Measurements from ENCODE around the gene TSHZ2. TPM values are rescaled to one million over a fixed set of nuclear protein-coding genes. Genes with fewer than 3 reads are reported as not detected.

Gene TSHZ2
- total and polyA plus RNA-seq, 7 donors, result 1.2 to 32.7 (median 14.0) TPM

DNA sequence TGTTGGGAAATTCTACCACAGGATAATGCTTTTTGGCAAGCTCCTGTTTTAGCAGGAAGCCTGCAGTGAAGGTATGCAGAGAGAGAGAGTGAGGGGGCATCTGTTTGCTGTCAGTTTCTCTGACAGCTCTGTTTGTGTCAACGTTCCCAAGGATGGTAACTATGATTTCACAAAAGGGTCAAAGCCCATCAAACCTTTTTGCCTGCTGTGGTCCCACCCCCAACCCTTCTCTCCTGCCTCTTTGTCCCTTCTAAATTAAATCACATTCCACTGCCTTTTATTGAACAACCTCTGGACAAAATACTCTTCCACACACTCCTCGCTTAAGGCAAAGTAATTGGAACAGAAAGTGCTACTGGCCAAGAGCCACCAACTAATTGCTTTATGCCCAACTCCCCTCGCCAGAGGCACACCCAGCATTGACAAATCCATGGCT is 128.3 kb downstream of the TSHZ2 start:
- no peaks in the 10 kb centered on the region for H3K9me3 ChIP-seq
- intact Hi-C loops (cut with DNase I), result no loop called here
- 12 to 36% methylated on average over 3 of the region's 3 CpGs for WGBS, 2 donors
- H3K4me3 ChIP-seq, result no peak overlapping the region
- H3K36me3 ChIP-seq, result no peaks in the 10 kb centered on the region
- DNase-seq, result no peak
- H3K4me1 ChIP-seq, result peaks cover 0 to 12% (median 11%) of the 10 kb centered on the region in 4 donors
- no peak overlapping the region for H3K27ac ChIP-seq
- H3K27me3 ChIP-seq, result no peaks in the 10 kb centered on the region
- TF ChIP-seq, protein P1, sequence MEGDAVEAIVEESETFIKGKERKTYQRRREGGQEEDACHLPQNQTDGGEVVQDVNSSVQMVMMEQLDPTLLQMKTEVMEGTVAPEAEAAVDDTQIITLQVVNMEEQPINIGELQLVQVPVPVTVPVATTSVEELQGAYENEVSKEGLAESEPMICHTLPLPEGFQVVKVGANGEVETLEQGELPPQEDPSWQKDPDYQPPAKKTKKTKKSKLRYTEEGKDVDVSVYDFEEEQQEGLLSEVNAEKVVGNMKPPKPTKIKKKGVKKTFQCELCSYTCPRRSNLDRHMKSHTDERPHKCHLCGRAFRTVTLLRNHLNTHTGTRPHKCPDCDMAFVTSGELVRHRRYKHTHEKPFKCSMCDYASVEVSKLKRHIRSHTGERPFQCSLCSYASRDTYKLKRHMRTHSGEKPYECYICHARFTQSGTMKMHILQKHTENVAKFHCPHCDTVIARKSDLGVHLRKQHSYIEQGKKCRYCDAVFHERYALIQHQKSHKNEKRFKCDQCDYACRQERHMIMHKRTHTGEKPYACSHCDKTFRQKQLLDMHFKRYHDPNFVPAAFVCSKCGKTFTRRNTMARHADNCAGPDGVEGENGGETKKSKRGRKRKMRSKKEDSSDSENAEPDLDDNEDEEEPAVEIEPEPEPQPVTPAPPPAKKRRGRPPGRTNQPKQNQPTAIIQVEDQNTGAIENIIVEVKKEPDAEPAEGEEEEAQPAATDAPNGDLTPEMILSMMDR (IDR thresholded peaks at IDR 0.05), result no peak
- TF ChIP-seq POLR2AphosphoS5 (IDR thresholded peaks at IDR 0.05) (peak in 1 of 4 donors; percentile 33), POLR2A (IDR thresholded peaks at IDR 0.05) (no peak)

DNA sequence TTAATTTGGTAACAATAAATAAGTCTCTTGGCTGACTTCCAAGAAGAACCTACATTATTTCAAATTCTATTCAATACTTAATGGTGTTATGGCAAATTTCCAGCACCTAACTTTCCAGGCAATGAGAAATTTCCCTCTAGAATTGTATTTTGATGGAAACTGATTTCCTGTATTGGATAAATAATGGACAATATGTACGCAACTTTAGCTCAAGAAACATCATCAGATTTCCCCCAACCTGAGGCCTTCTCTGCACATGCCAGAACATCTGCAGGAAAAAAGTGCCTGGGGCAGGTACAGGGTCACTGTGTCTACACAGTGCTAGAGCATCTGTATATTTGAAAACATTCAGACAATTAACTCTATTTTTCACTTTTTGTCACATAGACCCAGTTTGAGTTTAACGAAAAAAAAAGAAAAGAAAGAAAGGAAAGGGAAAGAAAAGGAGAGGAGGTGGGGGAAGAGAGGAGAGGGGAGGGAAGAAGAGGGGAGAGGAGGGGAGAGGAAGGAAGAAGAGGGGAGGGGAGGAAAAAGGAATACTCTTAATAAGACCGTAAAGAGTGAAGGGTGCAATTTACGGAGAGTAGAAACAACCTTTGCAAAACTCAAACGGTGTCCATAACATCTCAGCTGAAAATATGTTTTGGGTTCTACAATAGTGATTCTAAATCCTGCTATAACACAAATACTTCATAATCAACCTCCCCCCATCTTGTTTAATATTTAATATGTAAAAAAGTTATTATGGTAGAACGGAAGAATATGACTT is 130.0 kb downstream of the TSHZ2 start:
- Histone ChIP-seq H3K4me3 (no peak overlapping the region), H3K9me3 (no peaks in the 10 kb centered on the region), H3K36me3 (no peaks in the 10 kb centered on the region), H3K27me3 (no peaks in the 10 kb centered on the region), H3K4me1 (peaks cover 0 to 12% (median 11%) of the 10 kb centered on the region in 4 donors), H3K27ac (no peak overlapping the region)
- 76 to 84% methylated on average over 6 of the region's 6 CpGs for WGBS, 2 donors
- TF ChIP-seq EP300 (IDR thresholded peaks at IDR 0.05) (no peak), POLR2A (IDR thresholded peaks at IDR 0.05) (no peak), POLR2AphosphoS5 (IDR thresholded peaks at IDR 0.05) (no peak)
- TF ChIP-seq, protein P1 (IDR thresholded peaks at IDR 0.05), result no peak
- DNase-seq, result no peak
- intact Hi-C loops (cut with DNase I), result no loop called here

DNA sequence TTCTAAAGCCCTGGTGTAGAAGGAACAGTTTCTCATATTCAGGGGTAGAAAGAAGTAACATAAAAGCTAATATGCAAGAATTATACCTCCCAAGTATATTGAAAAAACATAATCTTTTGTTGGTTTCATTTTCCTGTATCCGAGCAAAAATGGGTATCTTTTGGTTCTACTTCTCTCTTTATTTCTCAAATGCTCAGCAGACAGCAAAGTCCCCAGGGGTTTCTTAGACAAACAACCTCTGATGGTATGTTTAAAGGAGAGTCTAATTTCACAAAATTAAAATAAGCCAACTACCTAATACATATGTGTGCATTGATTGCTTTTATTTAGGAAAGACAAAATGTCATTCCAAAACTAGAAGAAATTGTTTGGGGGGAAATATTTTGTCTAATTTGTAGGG is 131.0 kb downstream of the TSHZ2 start:
- TF ChIP-seq EP300 (IDR thresholded peaks at IDR 0.05) (no peak), POLR2AphosphoS5 (IDR thresholded peaks at IDR 0.05) (no peak), POLR2A (IDR thresholded peaks at IDR 0.05) (no peak)
- TF ChIP-seq, protein P1 (IDR thresholded peaks at IDR 0.05), result no peak
- intact Hi-C loops (cut with DNase I), result no loop called here
- no peaks in the 10 kb centered on the region for H3K27me3 ChIP-seq
- H3K9me3 ChIP-seq, result no peaks in the 10 kb centered on the region
- WGBS, 2 donors, result 76 to 82% methylated on average over 1 of the region's 1 CpG
- no peaks in the 10 kb centered on the region for H3K36me3 ChIP-seq
- peaks cover 0 to 12% (median 11%) of the 10 kb centered on the region in 4 donors for H3K4me1 ChIP-seq
- H3K27ac ChIP-seq, result no peak overlapping the region
- H3K4me3 ChIP-seq, result no peak overlapping the region
- DNase-seq, result no peak

DNA sequence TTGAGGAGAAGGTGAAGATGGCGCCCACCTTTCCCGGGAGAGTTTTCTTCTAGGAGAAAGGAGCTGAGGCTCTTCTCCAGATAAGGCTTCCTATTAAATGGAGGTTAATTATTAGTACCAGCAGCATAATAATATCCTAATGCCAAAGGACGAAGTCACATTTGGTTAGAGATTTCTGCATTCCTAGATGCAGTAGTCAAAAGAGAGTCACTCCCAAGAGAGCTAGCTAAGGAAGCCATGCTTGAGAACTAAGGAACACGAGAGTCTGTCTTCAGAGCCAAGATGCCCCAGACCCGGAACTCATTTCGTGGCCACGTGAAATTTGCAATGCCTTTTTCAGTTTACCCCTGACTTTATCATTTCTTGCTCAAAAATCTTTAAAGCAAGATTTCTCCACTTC is 132.7 kb downstream of the TSHZ2 start:
- intact Hi-C loops (cut with DNase I), result no loop called here
- 85 to 93% methylated on average over 7 of the region's 7 CpGs for WGBS, 2 donors
- TF ChIP-seq, protein P1 (IDR thresholded peaks at IDR 0.05), result no peak

DNA sequence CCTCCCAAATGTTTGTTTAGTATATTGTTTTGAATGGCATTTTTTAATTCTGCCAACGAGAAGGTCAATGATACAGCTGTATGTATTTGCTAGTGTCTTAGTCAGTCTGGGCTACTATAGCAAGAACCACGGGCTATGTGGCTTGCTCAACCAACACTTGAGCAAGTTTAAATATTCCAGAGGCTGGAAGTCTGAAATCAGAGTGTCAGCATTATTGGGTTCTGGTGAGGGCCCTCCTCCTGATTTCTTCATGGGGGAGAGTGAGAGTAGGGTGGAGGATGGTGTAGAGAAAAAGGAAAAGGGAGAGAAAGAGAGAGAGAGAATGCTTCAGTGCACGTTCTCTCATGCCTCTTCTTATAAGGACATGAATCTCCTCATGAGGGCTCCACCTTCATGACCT is 144.6 kb downstream of the TSHZ2 start:
- intact Hi-C loops (cut with DNase I), result no loop called here
- WGBS, 2 donors, result 62 to 86% methylated on average over 3 of the region's 3 CpGs
- Histone ChIP-seq H3K36me3 (no peaks in the 10 kb centered on the region), H3K9me3 (no peaks in the 10 kb centered on the region), H3K4me1 (no peaks in the 10 kb centered on the region), H3K4me3 (no peak overlapping the region), H3K27ac (no peak overlapping the region), H3K27me3 (no peaks in the 10 kb centered on the region)
- no peak for TF ChIP-seq POLR2A (IDR thresholded peaks at IDR 0.05)
- no peak for TF ChIP-seq EP300 (IDR thresholded peaks at IDR 0.05)
- no peak for TF ChIP-seq POLR2AphosphoS5 (IDR thresholded peaks at IDR 0.05)
- TF ChIP-seq, protein P1 (IDR thresholded peaks at IDR 0.05), result no peak
- DNase-seq, result no peak

More for the DNA sequence above, 132.7 kb downstream of the TSHZ2 start:
- no peaks in the 10 kb centered on the region for H3K27me3 ChIP-seq
- peaks cover 0 to 10% (median 10%) of the 10 kb centered on the region in 4 donors for H3K4me1 ChIP-seq
- no peaks in the 10 kb centered on the region for H3K36me3 ChIP-seq
- H3K4me3 ChIP-seq, result no peak overlapping the region
- H3K27ac ChIP-seq, result no peak overlapping the region
- no peak for DNase-seq
- H3K9me3 ChIP-seq, result no peaks in the 10 kb centered on the region
